ENCODE data around the gene GNG13. TPM values are rescaled to one million over a fixed set of nuclear protein-coding genes. Genes with fewer than 3 reads are reported as not detected.
A peak's percentile ranks its signal among the peaks of the same experiment; 100 is the strongest.
"Not testable (repeated sequence)": the region's sequence is repeated elsewhere in the genome, so short reads cannot be mapped to it uniquely, and the experiment has no call there.

Gene GNG13, protein sequence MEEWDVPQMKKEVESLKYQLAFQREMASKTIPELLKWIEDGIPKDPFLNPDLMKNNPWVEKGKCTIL
- not detected in 2 replicates for total RNA-seq (2014; rRNA removed; shearing (Covaris generic))

DNA sequence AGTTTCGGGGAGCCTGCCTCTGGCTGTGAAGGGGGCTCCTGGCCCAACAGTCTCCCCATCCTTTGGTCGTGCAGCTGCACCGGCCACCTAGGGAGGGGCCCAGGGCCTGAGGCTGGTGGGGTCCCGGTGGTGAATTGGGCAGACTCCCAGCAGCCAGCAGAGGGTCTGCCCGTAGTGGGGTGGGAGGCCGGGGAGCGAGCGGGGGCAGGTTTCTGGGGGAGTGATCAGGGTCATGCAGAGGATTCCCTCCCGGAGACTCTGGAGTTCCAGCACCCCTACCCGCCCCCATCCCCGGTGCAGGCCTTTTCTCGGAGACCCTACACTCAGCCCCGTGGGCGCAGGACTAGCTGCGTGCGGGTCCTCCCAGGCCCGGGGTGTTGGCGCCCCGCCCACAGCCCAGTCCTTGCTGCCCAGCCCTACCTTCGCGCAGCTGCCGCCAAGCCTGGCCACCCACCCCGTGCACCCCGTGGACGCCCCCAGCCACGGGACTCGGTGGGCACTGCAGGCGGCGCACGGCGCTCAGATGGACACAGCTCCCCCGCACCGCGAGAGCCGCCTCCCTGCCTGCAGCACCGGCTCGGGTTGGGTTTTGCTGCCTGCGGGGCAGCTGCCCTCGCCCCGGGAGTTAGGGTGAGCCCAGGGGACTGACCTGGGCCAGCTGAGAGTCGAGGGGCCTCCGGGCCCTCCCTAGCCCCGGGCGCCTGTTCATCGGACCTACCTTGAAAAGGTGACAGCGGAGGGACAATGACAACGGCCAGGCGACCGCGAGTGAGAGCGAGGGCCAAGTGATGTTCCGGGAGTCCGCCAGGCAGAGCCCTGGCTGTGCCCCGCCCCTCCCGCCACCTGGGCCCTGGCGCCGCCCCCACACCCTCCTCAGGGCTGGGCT, at the start of gene GNG13:
GNG13 (minus strand) TSS at position 787 of the 886 bp plus-strand sequence. CDS start 1,657 bp downstream, outside the sequence.
- no peak for DNase-seq (ENCODE audit: low read depth)

GRCh38 chr16:848510-849253, 48.1 kb upstream of the GNG13 start:
- DNase-seq (ENCODE audit: low read depth), result no peak

GRCh38 chr16:847681-848445, 47.3 kb upstream of the GNG13 start:
- no peak for DNase-seq (ENCODE audit: low read depth)

GRCh38 chr16:847151-847550, 46.6 kb upstream of the GNG13 start:
- DNase-seq (ENCODE audit: low read depth), result no peak

- no peak for DNase-seq (ENCODE audit: low read depth)
Measured at GRCh38 chr16:845351-845745, 44.8 kb upstream of the GNG13 start.

- DNase-seq (ENCODE audit: low read depth), result no peak
Measured at GRCh38 chr16:844638-845350, 44.3 kb upstream of the GNG13 start.

DNA sequence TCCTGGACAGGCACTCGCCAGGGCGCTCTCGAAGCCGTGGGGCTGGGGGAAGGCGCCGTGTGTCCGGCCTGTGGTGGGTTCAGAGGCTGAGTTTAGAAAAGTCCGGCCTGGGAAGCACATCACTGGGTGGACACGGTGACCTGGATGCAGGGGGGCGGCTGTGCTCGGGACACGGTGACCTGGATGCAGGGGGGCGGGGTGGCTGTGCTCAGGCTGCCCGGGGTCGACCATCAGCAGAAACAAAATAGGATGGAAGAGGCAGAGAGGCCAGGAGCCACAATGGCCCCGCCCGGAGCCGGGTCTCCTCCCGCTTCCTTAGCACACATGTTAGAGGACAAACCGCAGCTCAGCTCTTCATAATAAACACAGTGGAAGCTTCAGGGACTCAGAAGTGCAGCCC, 43.2 kb upstream of the GNG13 start:
- DNase-seq (ENCODE audit: low read depth), result no peak

- no peak for DNase-seq (ENCODE audit: low read depth)
Measured at GRCh38 chr16:842711-843560, 42.4 kb upstream of the GNG13 start.

- peak; percentile 68 for DNase-seq (ENCODE audit: low read depth)
Measured at GRCh38 chr16:842061-842476, 41.5 kb upstream of the GNG13 start.

DNA sequence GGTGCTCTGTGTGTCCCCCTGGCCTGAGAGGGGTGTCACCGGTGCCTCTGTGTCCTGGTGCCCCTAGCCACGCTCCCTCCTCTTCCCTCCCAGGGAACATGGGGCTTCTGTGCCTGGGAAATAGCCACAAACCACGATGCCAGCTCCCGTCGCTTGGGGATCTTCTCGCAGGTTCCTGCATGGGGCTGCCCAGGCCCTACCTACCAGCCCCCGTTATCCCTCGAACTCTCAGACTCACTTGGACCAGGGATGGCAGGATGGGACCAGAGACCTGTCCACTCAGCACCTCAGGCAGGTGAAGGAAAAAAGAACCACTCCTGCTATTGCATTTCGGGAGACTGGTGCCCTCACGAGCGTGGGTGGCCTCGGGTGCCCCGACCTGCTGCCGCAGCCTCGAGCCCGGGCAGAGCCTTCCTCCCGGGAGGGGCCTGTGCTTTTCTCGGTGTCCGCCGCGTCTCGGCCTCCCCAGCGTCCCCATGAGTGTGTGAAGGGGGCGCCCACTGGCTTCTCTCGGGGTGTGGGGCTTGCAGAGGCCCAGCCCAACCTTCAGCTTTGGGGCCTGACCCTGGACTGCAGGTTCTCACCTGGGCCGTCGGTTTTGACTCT, 41.0 kb upstream of the GNG13 start:
- no peak for DNase-seq (ENCODE audit: low read depth)

DNA sequence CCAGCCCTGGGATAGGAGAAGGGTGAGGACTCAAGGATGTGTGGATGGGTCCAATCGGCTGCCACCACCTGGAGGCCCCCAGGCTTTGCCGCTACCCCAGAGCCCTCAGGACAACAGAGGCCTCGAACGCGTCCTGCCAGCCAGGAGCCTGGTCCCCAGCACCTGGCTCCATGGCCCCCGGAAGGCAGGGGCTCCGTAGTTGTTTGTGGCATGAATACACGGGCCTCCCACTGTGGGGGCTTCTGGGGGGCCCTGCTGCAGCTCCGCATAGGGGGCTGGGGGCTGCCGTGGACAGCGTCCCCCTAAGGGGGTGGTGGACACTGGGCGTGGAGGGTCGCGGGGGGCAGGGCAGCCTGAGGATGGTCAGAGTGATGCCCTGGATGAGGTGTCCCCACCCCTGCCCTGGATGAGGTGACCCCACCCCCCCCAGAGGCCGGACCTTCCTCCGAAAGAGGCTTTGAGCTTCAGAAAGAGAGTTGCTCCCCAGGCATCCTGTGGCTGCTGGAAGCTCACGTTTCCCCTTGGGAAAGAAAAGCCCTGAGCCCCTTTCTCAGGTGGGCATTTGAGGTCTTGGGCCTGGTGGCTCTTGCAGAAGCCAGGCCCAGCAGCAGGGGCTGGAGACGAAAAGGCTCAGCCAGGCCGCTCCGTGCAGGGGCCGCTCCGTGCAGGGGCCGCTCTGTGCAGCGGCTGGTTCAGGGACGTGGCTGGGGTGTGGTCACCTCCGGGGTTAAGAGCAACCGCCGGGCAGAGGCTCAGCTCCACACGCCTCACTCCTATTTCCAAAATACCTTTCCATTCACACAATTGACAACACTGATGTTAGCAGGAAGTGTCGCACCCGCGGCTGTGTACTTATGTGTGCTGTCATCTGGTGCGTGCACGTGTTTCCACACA, 40.3 kb upstream of the GNG13 start:
- no peak for DNase-seq (ENCODE audit: low read depth)

DNA sequence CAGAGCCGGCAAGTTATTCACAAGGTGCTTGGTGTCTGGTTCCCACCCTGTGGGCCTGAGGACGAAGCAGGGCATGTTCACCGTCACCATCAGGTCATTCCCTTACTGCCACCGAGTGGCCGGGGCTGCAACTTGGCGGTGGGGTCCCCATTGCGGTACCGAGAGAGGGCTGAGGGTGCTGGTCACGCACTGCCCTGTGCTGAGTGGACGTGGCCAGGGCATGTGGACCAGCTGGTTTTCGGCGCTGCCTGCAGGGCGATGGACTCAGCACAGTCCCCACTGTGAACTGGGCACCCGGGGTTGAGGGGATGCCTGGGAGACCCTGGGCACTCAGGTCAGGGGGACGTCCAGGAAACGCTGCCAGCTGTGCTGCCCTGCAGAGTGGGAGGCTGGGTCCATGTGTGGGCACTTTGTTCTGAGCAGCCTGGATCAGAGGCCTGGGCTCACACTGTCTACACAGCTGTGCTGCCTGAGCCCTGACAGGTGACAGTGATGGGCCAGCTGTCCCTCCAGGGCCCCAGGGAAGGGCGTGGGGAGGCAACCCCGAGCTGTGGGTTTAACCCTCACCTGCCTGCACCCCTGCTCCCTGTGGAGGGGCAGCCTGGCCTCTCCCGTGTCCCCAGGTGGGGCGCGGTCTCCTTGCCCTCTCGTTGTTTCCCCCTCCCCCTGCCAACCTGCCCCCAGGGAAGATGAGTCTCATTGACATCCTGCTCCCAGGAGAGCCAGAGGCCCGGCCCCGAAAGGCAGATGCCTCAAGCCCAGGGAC, 39.3 kb upstream of the GNG13 start:
- DNase-seq (ENCODE audit: low read depth), result no peak

DNA sequence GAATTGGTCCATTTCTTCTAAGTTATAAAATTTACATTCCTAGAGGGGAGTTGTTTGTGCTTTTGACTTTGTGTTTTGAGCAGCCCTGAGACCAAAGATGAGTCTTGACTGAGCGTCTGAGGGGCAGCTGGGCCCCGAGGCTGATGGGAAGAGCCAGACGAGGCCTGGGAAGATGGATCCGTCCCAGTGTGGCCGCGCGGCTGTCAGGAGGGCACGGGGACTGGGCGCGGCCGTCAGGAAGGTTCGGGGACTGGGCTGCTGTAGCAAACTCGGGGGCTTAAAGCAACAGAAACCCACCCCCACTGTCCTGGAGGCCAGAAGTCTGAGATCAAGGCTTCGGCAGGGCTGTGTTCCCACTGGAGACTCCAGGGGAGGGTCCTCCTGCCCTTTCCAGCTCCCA, 38.2 kb upstream of the GNG13 start:
- DNase-seq (ENCODE audit: low read depth), result no peak

- not testable (repeated sequence) for DNase-seq (ENCODE audit: low read depth)
Measured at GRCh38 chr16:836822-837221, 36.3 kb upstream of the GNG13 start.

GRCh38 chr16:836221-836620, 35.7 kb upstream of the GNG13 start:
- DNase-seq (ENCODE audit: low read depth), result no peak

DNA sequence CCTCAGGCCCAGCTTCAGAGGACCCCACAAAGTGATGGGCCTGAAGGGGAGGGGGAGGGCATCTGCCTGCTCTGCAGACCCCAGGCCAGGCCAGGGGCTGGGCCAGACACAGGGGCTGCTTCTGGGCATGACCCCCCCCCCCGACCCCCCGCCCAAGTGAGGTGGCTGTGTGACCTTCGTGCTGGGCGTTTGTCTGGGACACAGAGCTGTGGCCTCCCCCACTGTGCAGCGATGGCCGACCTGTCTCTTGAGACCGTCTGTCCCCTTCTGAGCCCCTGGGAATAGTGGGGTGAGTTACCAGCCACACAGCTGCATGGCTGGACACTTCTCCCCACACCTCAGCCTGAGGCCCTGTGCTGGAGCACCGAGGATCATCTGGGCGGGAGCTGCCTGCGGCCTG, 34.8 kb upstream of the GNG13 start:
- DNase-seq (ENCODE audit: low read depth), result no peak

DNA sequence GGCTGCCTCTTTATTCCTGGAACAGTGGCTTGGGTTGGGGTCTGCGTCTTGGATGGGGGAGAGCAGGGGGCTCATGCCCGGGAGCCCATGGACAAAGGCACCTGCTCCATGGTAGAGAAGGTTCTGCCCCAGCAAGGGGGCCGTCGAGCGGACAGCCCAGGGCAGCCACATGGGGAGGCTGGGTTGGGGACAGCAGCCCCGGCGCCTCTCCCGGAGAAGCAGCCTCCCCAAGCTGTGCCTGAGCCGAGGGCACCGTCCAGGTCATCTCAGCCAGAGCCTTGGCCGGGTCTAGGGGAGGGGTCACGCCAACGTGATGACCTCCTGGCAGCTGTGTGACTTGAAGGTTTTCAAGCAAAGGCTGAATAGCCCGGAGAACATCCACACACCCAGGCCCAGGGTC, 32.9 kb upstream of the GNG13 start:
- DNase-seq (ENCODE audit: low read depth), result no peak

GRCh38 chr16:832652-833336, 32.3 kb upstream of the GNG13 start:
- DNase-seq (ENCODE audit: low read depth), result no peak

Measured in RPMI7951 (cell line).